NCI-H460 (cell line): ENCODE data around the gene CCNYL1. TPM values are rescaled to one million over a fixed set of nuclear protein-coding genes. Genes with fewer than 3 reads are reported as not detected.
"Not testable (repeated sequence)": the region's sequence is repeated elsewhere in the genome, so short reads cannot be mapped to it uniquely, and the experiment has no call there.

Experiments used
- DNase-seq: peaks from one replicate; pipeline ENCODE4 v3.0.0-alpha.2; 2016; ENCODE audit warnings: low read depth; ENCODE audit errors: extremely low read depth
- total RNA-seq: library from RNA; depleted of rRNA; stranded (reverse); fragments of >200 nt; shearing (Covaris generic); gene quantifications from 2 replicates; pipeline ENCODE4 v1.2.3, GENCODE V29; 2014

Gene CCNYL1
- total RNA-seq, 1 experiment from 2014 or later = 16.8 TPM

GRCh38 chr2:207733597-207734240 lies 22.3 kb downstream of the CCNYL1 start:
- DNase-seq = no peak

GRCh38 chr2:207734264-207734635 lies 22.8 kb downstream of the CCNYL1 start:
- peak; percentile 59 for DNase-seq

GRCh38 chr2:207734636-207735512 lies 23.4 kb downstream of the CCNYL1 start:
- no peak for DNase-seq

- DNase-seq = not testable (repeated sequence)
Observed at GRCh38 chr2:207735513-207735859, 24.0 kb downstream of the CCNYL1 start.

- no peak for DNase-seq
Observed at GRCh38 chr2:207743514-207743913, 32.1 kb downstream of the CCNYL1 start.

GRCh38 chr2:207744050-207744449 lies 32.6 kb downstream of the CCNYL1 start:
- DNase-seq = no peak

- no peak for DNase-seq
Observed at GRCh38 chr2:207744451-207744850, 33.0 kb downstream of the CCNYL1 start.

- DNase-seq = peak; percentile 71
Observed at GRCh38 chr2:207746131-207746530, 34.7 kb downstream of the CCNYL1 start.

GRCh38 chr2:207747653-207748560 lies 36.5 kb downstream of the CCNYL1 start:
- DNase-seq = no peak

GRCh38 chr2:207748993-207749392 lies 37.6 kb downstream of the CCNYL1 start:
- no peak for DNase-seq

- DNase-seq = no peak
Observed at GRCh38 chr2:207749873-207750272, 38.4 kb downstream of the CCNYL1 start.

GRCh38 chr2:207750345-207750744 lies 38.9 kb downstream of the CCNYL1 start:
- no peak for DNase-seq

- no peak for DNase-seq
Observed at GRCh38 chr2:207750876-207751275, 39.4 kb downstream of the CCNYL1 start.

- DNase-seq = not testable (repeated sequence)
Observed at GRCh38 chr2:207753688-207754087, 42.2 kb downstream of the CCNYL1 start.

- no peak for DNase-seq
Observed at GRCh38 chr2:207754498-207755383, 43.3 kb downstream of the CCNYL1 start.

GRCh38 chr2:207758025-207758424 lies 46.6 kb downstream of the CCNYL1 start:
- DNase-seq = no peak

- DNase-seq = no peak
Observed at GRCh38 chr2:207759890-207760289, 48.5 kb downstream of the CCNYL1 start.

- DNase-seq = no peak
Observed at GRCh38 chr2:207760453-207760852, 49.0 kb downstream of the CCNYL1 start.

- DNase-seq = not testable (repeated sequence)
Observed at GRCh38 chr2:207761426-207761825, 50.0 kb downstream of the CCNYL1 start.

GRCh38 chr2:207762146-207762545 lies 50.7 kb downstream of the CCNYL1 start:
- no peak for DNase-seq
